BJ (cell line): Measurements from ENCODE around the gene DOCK4. TPM values are rescaled to one million over a fixed set of nuclear protein-coding genes. Genes with fewer than 3 reads are reported as not detected.

Experiments used
- CTCF ChIA-PET: fragments of 350-600 bp; formaldehyde crosslinking; extraction: SDS; loops from one replicate; lab custom pipeline; 2021; ENCODE audit warnings: antibody characterized with exemption, inconsistent platforms; lab: Yijun Ruan, JAX
- POLR2A ChIA-PET: fragments of 300-600 bp; sonication (Branson Sonifier 250); formaldehyde crosslinking; extraction: SDS; loops from one replicate; lab custom pipeline; 2021; ENCODE audit warnings: antibody characterized with exemption; lab: Charles Lee
- DNase-seq: peaks from one replicate; pipeline ENCODE4 v3.0.0-alpha.2; 2011; ENCODE audit warnings: low read depth
- H3K27me3 ChIP-seq: 2 replicates; pipeline ENCODE4 v1.6.0; 2011; ENCODE audit warnings: low read length; ENCODE audit not compliant: control insufficient read depth, insufficient read depth
- H3K36me3 ChIP-seq: 2 replicates; pipeline ENCODE4 v1.5.1; 2011; ENCODE audit warnings: low read length; ENCODE audit not compliant: control insufficient read depth, insufficient read depth
- H3K4me3 ChIP-seq: 2 replicates; pipeline ENCODE4 v1.5.1; 2011; ENCODE audit warnings: low read depth, mild to moderate bottlenecking, control low read depth, low read length
- CTCF ChIP-seq: IDR thresholded peaks from 2 replicates; pipeline ENCODE4 v1.5.1; 2011; ENCODE audit warnings: low read depth, mild to moderate bottlenecking, control low read depth, inconsistent platforms, low read length, moderate library complexity; ENCODE audit not compliant: insufficient read depth
- polyA plus RNA-seq: library from polyadenylated mRNA; depleted of rRNA; stranded (reverse); fragments of >200 nt; gene quantifications from 2 replicates; pipeline ENCODE4 v1.2.3, GENCODE V29; 2011

The DOCK4 gene
- polyA plus RNA-seq, 1 experiment: 0.15 TPM

GRCh38 chr7:112118581-112119566 is 87.3 kb downstream of the DOCK4 start:
- TF ChIP-seq CTCF: no peak
- POLR2A ChIA-PET: no interaction called here
- Histone ChIP-seq H3K27me3 (no peaks in the 10 kb centered on the region), H3K36me3 (no peaks in the 10 kb centered on the region), H3K4me3 (no peak overlapping the region)
- CTCF ChIA-PET: no interaction called here
- no peak for DNase-seq

- CTCF ChIA-PET: no interaction called here
- POLR2A ChIA-PET: no interaction called here
- H3K36me3 ChIP-seq: no peaks in the 10 kb centered on the region
- no peak for TF ChIP-seq CTCF
- H3K4me3 ChIP-seq: no peak overlapping the region
- no peaks in the 10 kb centered on the region for H3K27me3 ChIP-seq
- no peak for DNase-seq
Measured at GRCh38 chr7:112116894-112117293, 89.3 kb downstream of the DOCK4 start.

- POLR2A ChIA-PET: no interaction called here
- CTCF ChIA-PET: no interaction called here
- Histone ChIP-seq H3K27me3 (no peaks in the 10 kb centered on the region), H3K4me3 (no peak overlapping the region), H3K36me3 (no peaks in the 10 kb centered on the region)
- no peak for DNase-seq
- no peak for TF ChIP-seq CTCF
Measured at GRCh38 chr7:112116358-112116757, 89.8 kb downstream of the DOCK4 start.

GRCh38 chr7:112115880-112116279 is 90.3 kb downstream of the DOCK4 start:
- POLR2A ChIA-PET: no interaction called here
- Histone ChIP-seq H3K36me3 (no peaks in the 10 kb centered on the region), H3K27me3 (no peaks in the 10 kb centered on the region), H3K4me3 (no peak overlapping the region)
- CTCF ChIA-PET: no interaction called here
- DNase-seq: no peak
- TF ChIP-seq CTCF: no peak

- no peak for DNase-seq
- no peak for TF ChIP-seq CTCF
- no peaks in the 10 kb centered on the region for H3K36me3 ChIP-seq
- no peaks in the 10 kb centered on the region for H3K27me3 ChIP-seq
- H3K4me3 ChIP-seq: no peak overlapping the region
- CTCF ChIA-PET: interaction anchor here (0.6 kb wide), 1 partner anchor 1419 kb away, joined by 3 read pairs; no protein-coding TSS in a partner anchor
- POLR2A ChIA-PET: no interaction called here
Measured at GRCh38 chr7:112113913-112114575, 92.2 kb downstream of the DOCK4 start.
